GM12878 (cell line): ENCODE results near the gene AIF1. TPM values are rescaled to one million over a fixed set of nuclear protein-coding genes. Genes with fewer than 3 reads are reported as not detected.

Experiments used
- ATAC-seq: fragments of 200-7000 bp; cut with Tn5 transposase; 3 replicates; pipeline ENCODE4 v1.9.1; 2020; ENCODE audit warnings: mild to moderate bottlenecking, moderate library complexity
- BruUV-seq: library from RNA; stranded (reverse); fragments of 400-500 nt; replicated peaks from 2 replicates; lab custom pipeline; 2021; lab: Mats Ljungman, UMichigan
- CTCF ChIA-PET: fragments of 300-600 bp; sonication (Branson Sonifier 250); formaldehyde crosslinking; extraction: SDS; loops from one replicate; lab custom pipeline; 2021; ENCODE audit warnings: inconsistent platforms; lab: Yijun Ruan, JAX
- POLR2A ChIA-PET: fragments of 350-600 bp; formaldehyde crosslinking; extraction: SDS; loops from one replicate; lab custom pipeline; 2021; ENCODE audit warnings: inconsistent platforms; lab: Charles Lee
- RAD21 ChIA-PET: fragments of 300-600 bp; sonication (Branson Sonifier 250); formaldehyde crosslinking; loops from one replicate; lab custom pipeline; 2023; ENCODE audit warnings: antibody characterized with exemption; ENCODE audit not compliant: unreplicated experiment; lab: Charles Lee
- SMC1A ChIA-PET: fragments of 300-600 bp; sonication (Branson Sonifier 250); formaldehyde crosslinking; loops from one replicate; lab custom pipeline; 2023; ENCODE audit not compliant: unreplicated experiment, uncharacterized antibody; lab: Charles Lee
- DNase-seq: peaks from one replicate; pipeline ENCODE4 v3.0.0-alpha.2; 2011; ENCODE audit warnings: low read depth, low spot score
- FAIRE-seq: peaks from 3 replicates; lab custom pipeline; 2011; peaks lifted over from hg19 to GRCh38; lab: Jason Lieb, UNC
- H2AFZ ChIP-seq: 2 replicates; pipeline ENCODE4 v1.6.0; 2011; ENCODE audit warnings: low read depth, low read length, control low read depth; ENCODE audit not compliant: control insufficient read depth
- H3K27ac ChIP-seq: 2 replicates; pipeline ENCODE4 v1.5.1; 2011; ENCODE audit warnings: control low read depth; ENCODE audit not compliant: control insufficient read depth, insufficient read depth
- H3K27me3 ChIP-seq, 2 experiments: replicated peaks in 1 of 2; 2 replicates each; pipeline versions ENCODE4 v1.6.0 to v1.6.1; 2011; ENCODE audit warnings: low read length in 1 of 2; ENCODE audit not compliant: control insufficient read depth in 2 of 2, insufficient read depth in 2 of 2
- H3K36me3 ChIP-seq, 2 experiments: 2 replicates each; pipeline ENCODE4 v1.5.1; 2011; ENCODE audit warnings: low read length in 1 of 2; ENCODE audit not compliant: control insufficient read depth in 2 of 2, insufficient read depth in 2 of 2
- H3K4me1 ChIP-seq: 2 replicates; pipeline ENCODE4 v1.6.1; 2011; ENCODE audit warnings: mild to moderate bottlenecking, low read length, moderate library complexity, mixed read lengths; ENCODE audit not compliant: control insufficient read depth, insufficient read depth
- H3K4me2 ChIP-seq: 2 replicates; pipeline ENCODE4 v1.6.0; 2011; ENCODE audit warnings: control low read depth; ENCODE audit not compliant: control insufficient read depth, insufficient read depth
- H3K4me3 ChIP-seq: fragments of 200-600 bp; sonication (generic); 2 replicates; pipeline ENCODE4 v1.5.1; 2016
- H3K79me2 ChIP-seq: 2 replicates; pipeline ENCODE4 v1.6.0; 2011; ENCODE audit warnings: low read length; ENCODE audit not compliant: control insufficient read depth, insufficient read depth
- H3K9ac ChIP-seq: 2 replicates; pipeline ENCODE4 v1.8.0; 2011; ENCODE audit warnings: low read length, control low read depth, mixed read lengths; ENCODE audit not compliant: control insufficient read depth, insufficient read depth
- H3K9me3 ChIP-seq: replicated peaks from 3 replicates; pipeline ENCODE4 v1.5.1; 2011; ENCODE audit warnings: mild to moderate bottlenecking, low read length; ENCODE audit not compliant: control insufficient read depth, insufficient read depth
- H4K20me1 ChIP-seq: 2 replicates; pipeline ENCODE4 v1.6.0; 2011; ENCODE audit not compliant: control insufficient read depth, insufficient read depth
- HDAC2 ChIP-seq: fragments of 200-600 bp; sonication (generic); IDR thresholded peaks from 2 replicates; pipeline ENCODE4 v1.6.1; 2017
- HDAC6 ChIP-seq: fragments of 200-600 bp; sonication (generic); IDR thresholded peaks from one replicate; pipeline ENCODE4 v1.8.0; 2017; ENCODE audit warnings: antibody characterized with exemption; ENCODE audit not compliant: unreplicated experiment
- MEF2A ChIP-seq: IDR thresholded peaks from 2 replicates; pipeline ENCODE4 v1.6.1; 2011; ENCODE audit warnings: low read depth, mild to moderate bottlenecking, low read length, moderate library complexity; ENCODE audit not compliant: insufficient read depth
- PML ChIP-seq: IDR thresholded peaks from 2 replicates; pipeline ENCODE4 v1.6.1; 2012; ENCODE audit warnings: low read length, inconsistent platforms
- POLR2A ChIP-seq: IDR thresholded peaks from 2 replicates; pipeline ENCODE4 v1.6.1; 2011; ENCODE audit warnings: low read depth, mild to moderate bottlenecking, low read length
- PRDM15 ChIP-seq: fragments of 450-650 bp; formaldehyde crosslinking; IDR thresholded peaks from 2 replicates; pipeline ENCODE4 v1.4.0; 2020; ENCODE audit warnings: mild to moderate bottlenecking, moderate library complexity
- SMAD5 ChIP-seq: IDR thresholded peaks from 2 replicates; pipeline ENCODE4 v1.6.1; 2016; ENCODE audit warnings: antibody characterized with exemption, low read depth
- ZBED1 ChIP-seq: IDR thresholded peaks from 2 replicates; pipeline ENCODE4 v1.6.1; 2016; ENCODE audit warnings: borderline replicate concordance
- WGBS: methylation state at CpG from one replicate; pipeline ENCODE4 v1.1.6; 2016; ENCODE audit warnings: low lambda C conversion rate; ENCODE audit not compliant: insufficient replicate concordance, insufficient coverage; ENCODE audit errors: missing lambda C conversion rate; 5-methylcytosine and 5-hydroxymethylcytosine counted together
- in situ Hi-C: fragments of 300-500 bp; cut with MboI; formaldehyde crosslinking; loops from 9 replicates; pipeline ENCODE4 v1.14.3; 2018; ENCODE audit warnings: mixed read lengths
- intact Hi-C: fragments of 100-400 bp; cut with micrococcal nuclease; formaldehyde crosslinking; loops from one replicate; pipeline ENCODE4 v1.14.2; 2022; ENCODE audit not compliant: unreplicated experiment
- polyA plus RNA-seq, 11 experiments: library from polyadenylated mRNA; depleted of rRNA in 4 of 11; unstranded in 6 of 11; stranded (reverse) in 5 of 11; fragments of >200 nt; fragmentation: Nextera tagmentation in 4 of 11; fragmentation: Illumina TruSeq in 1 of 11; extraction: Ambion mirVana in 4 of 11; extraction: Trizol in 1 of 11; gene quantifications; 1 replicate in 1 of 11; 2 replicates in 10 of 11; pipeline versions ENCODE4 v1.2.1 to v1.2.3, GENCODE V29; 2011 to 2016; ENCODE audit warnings: inconsistent platforms in 2 of 11, missing spikeins in 2 of 11, low read depth in 1 of 11
- total RNA-seq, 4 experiments: library from RNA; depleted of rRNA in 3 of 4; stranded (reverse); fragments of >200 nt in 3 of 4; fragmentation: Illumina TruSeq in 1 of 4; extraction: Trizol in 1 of 4; gene quantifications; 2 replicates each; pipeline versions ENCODE4 v1.2.1 to v1.2.3, GENCODE V29; 2013 to 2021

AIF1 gene
- total and polyA plus RNA-seq, 10 of the 15 experiments (the other 5 are each of a cell fraction or from before 2014, with no cell fraction given) = 1.9 to 256 (median 134) TPM

GRCh38 chr6:31639043-31639442, 24.0 kb downstream of the AIF1 start:
- SMC1A ChIA-PET = interaction anchor here (1.0 to 1.8 kb wide), 3 partner anchors 55 to 192 kb away, joined by 3 to 4 read pairs (median 3); no protein-coding TSS in a partner anchor

GRCh38 chr6:31639449-31639861, 24.4 kb downstream of the AIF1 start:
- ChIA-PET RAD21 (no interaction called here), POLR2A (interaction anchor here (0.5 to 1.2 kb wide), 4 partner anchors 10 to 1195 kb away, joined by 3 to 5 read pairs (median 4); no protein-coding TSS in a partner anchor), CTCF (interaction anchor here (0.7 kb wide), 1 partner anchor 24 kb away, joined by 3 read pairs; no protein-coding TSS in a partner anchor), SMC1A (interaction anchor here (1.0 to 1.2 kb wide), 3 partner anchors 13 to 83 kb away, joined by 3 read pairs; no protein-coding TSS in a partner anchor)
- Histone ChIP-seq H3K27ac (no peak overlapping the region), H3K9ac (no peak overlapping the region), H4K20me1 (no peaks in the 10 kb centered on the region), H3K36me3 (peaks cover 49 to 55% of the 10 kb centered on the region in 2 experiments), H3K9me3 (no peaks in the 10 kb centered on the region), H2AFZ (no peak overlapping the region), H3K27me3 (no peaks in the 10 kb centered on the region), H3K4me1 (no peaks in the 10 kb centered on the region), H3K4me2 (no peak overlapping the region), H3K79me2 (no peaks in the 10 kb centered on the region), H3K4me3 (no peak overlapping the region)
- DNase-seq (no peak), ATAC-seq (no peak; the same call in 1 of the 3 replicates), FAIRE-seq (no peak)
- WGBS = 80% methylated on average over 2 of the region's 10 CpGs
- intact Hi-C loops = no loop called here
- in situ Hi-C loops = no loop called here
- BruUV-seq = no TSS peak
- TF ChIP-seq PRDM15 = no peak
- peak; percentile 75 for TF ChIP-seq POLR2A

More at GRCh38 chr6:31639043-31639442, 24.0 kb downstream of the AIF1 start:
- ChIA-PET POLR2A (interaction anchor here (0.5 to 1.2 kb wide), 4 partner anchors 10 to 1195 kb away, joined by 3 to 5 read pairs (median 4); no protein-coding TSS in a partner anchor), CTCF (interaction anchor here (1.1 kb wide), 1 partner anchor 191 kb away, joined by 5 read pairs; no protein-coding TSS in a partner anchor), RAD21 (no interaction called here)
- H3K4me2 ChIP-seq = no peak overlapping the region
- H3K27me3 ChIP-seq = no peaks in the 10 kb centered on the region
- no peak; the same call in 2 of the 3 replicates for ATAC-seq
- no peaks in the 10 kb centered on the region for H3K79me2 ChIP-seq
- no peak for DNase-seq
- in situ Hi-C loops (no loop called here), intact Hi-C loops (no loop called here)
- TF ChIP-seq HDAC2 = no peak
- 0 out of 2 replicates have a peak, but pooled peaks have one; percentile 18 for TF ChIP-seq ZBED1
- no peak for TF ChIP-seq HDAC6
- no peak for TF ChIP-seq MEF2A
- peak; percentile 68; the same call in 1 of the 2 replicates for TF ChIP-seq PML
- 0 out of 2 replicates have a peak, but pooled peaks have one; percentile 30 for TF ChIP-seq SMAD5
- no peak overlapping the region for H3K4me3 ChIP-seq
- no peaks in the 10 kb centered on the region for H4K20me1 ChIP-seq
- no peak overlapping the region for H3K9ac ChIP-seq
- H3K9me3 ChIP-seq = no peaks in the 10 kb centered on the region
- no peak for FAIRE-seq
- peaks cover 50 to 53% of the 10 kb centered on the region in 2 experiments for H3K36me3 ChIP-seq
- H2AFZ ChIP-seq = no peak overlapping the region
- H3K4me1 ChIP-seq = no peaks in the 10 kb centered on the region
- no peak overlapping the region for H3K27ac ChIP-seq
- no TSS peak for BruUV-seq
- WGBS = 80% methylated on average over 9 of the region's 9 CpGs
